ENCODE data around the gene THSD4. TPM values are rescaled to one million over a fixed set of nuclear protein-coding genes. Genes with fewer than 3 reads are reported as not detected.

Gene THSD4
- total and polyA plus RNA-seq, 9 of the 15 experiments (the other 6 are each of a cell fraction or from before 2014, with no cell fraction given), result 0.04 TPM; not detected in 5

GRCh38 chr15:71145648-71146047 lies 30.4 kb downstream of the THSD4 start:
- no peak for FAIRE-seq
- no peak for TF ChIP-seq ARID4B (CRISPR knock-in tag; IDR thresholded peaks at IDR 0.05)
- TF ChIP-seq KLF1 (tag; IDR thresholded peaks at IDR 0.05), result no peak
- no peak for TF ChIP-seq PHF20 (IDR thresholded peaks at IDR 0.05; ENCODE audit: partially characterized antibody)
- TF ChIP-seq ZNF263 (CRISPR knock-in tag; IDR thresholded peaks at IDR 0.05; ENCODE audit: borderline replicate concordance), result 0 out of 2 replicates have a peak, but pooled peaks have one; percentile 22
- TF ChIP-seq TFAM (CRISPR knock-in tag; conservative IDR thresholded peaks at IDR 0.05), result no peak
- TF ChIP-seq, protein P1, sequence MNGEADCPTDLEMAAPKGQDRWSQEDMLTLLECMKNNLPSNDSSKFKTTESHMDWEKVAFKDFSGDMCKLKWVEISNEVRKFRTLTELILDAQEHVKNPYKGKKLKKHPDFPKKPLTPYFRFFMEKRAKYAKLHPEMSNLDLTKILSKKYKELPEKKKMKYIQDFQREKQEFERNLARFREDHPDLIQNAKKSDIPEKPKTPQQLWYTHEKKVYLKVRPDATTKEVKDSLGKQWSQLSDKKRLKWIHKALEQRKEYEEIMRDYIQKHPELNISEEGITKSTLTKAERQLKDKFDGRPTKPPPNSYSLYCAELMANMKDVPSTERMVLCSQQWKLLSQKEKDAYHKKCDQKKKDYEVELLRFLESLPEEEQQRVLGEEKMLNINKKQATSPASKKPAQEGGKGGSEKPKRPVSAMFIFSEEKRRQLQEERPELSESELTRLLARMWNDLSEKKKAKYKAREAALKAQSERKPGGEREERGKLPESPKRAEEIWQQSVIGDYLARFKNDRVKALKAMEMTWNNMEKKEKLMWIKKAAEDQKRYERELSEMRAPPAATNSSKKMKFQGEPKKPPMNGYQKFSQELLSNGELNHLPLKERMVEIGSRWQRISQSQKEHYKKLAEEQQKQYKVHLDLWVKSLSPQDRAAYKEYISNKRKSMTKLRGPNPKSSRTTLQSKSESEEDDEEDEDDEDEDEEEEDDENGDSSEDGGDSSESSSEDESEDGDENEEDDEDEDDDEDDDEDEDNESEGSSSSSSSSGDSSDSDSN (IDR thresholded peaks at IDR 0.05; ENCODE audit: borderline replicate concordance in 1 of 2, low read depth in 2 of 2, low read length in 2 of 2), result no peak
- no peaks in the 10 kb centered on the region for H3K9me3 ChIP-seq (replicated peaks; ENCODE audit: control insufficient read depth, insufficient read depth, low read depth, low read length)
- no peak for ATAC-seq
- H3K4me2 ChIP-seq (ENCODE audit: insufficient read depth, low read length), result no peak overlapping the region
- in situ Hi-C loops (cut with MboI) (no loop called here), intact Hi-C loops (cut with micrococcal nuclease) (no loop called here)
- no peaks in the 10 kb centered on the region for H4K20me1 ChIP-seq (replicated peaks; ENCODE audit: control insufficient read depth, insufficient read depth, low read length)
- CTCF ChIA-PET (ENCODE audit: low intra/inter-chr PET ratio), result no interaction called here
- no peaks in the 10 kb centered on the region for H3K9me1 ChIP-seq (ENCODE audit: control insufficient read depth, insufficient read depth, low read length)
- H3K36me3 ChIP-seq (ENCODE audit: control insufficient read depth, insufficient read depth, low read length), result no peaks in the 10 kb centered on the region
- no peak overlapping the region for H3K27ac ChIP-seq (ENCODE audit: extremely low read depth, low read depth, low read length)
- no peaks in the 10 kb centered on the region for H3K79me2 ChIP-seq (ENCODE audit: control insufficient read depth, insufficient read depth, low read length)
- no peaks in the 10 kb centered on the region for H3K4me1 ChIP-seq (replicated peaks in 1 of 2; ENCODE audit: control insufficient read depth in 2 of 2, insufficient read depth in 2 of 2, low read length in 2 of 2)
- POLR2A ChIA-PET, result no interaction called here
- no TSS peak for BruUV-seq (replicated peaks)
- H3K9ac ChIP-seq (ENCODE audit: insufficient read depth in 1 of 2, low read depth in 2 of 2, low read length in 2 of 2), result no peak overlapping the region
- H3K4me3 ChIP-seq, result no peak overlapping the region
- H2AFZ ChIP-seq (ENCODE audit: low read depth, low read length), result no peak overlapping the region
- DNase-seq (ENCODE audit: extremely low read depth in 1 of 4, low spot score in 3 of 4), result no peak
- H3K27me3 ChIP-seq (ENCODE audit: control insufficient read depth in 2 of 2, insufficient read depth in 2 of 2, low read length in 2 of 2), result no peaks in the 10 kb centered on the region
- 0% methylated on average over 2 of the region's 2 CpGs for WGBS (ENCODE audit: insufficient coverage, low coverage, missing lambda C conversion rate)
